NCI-H748 (cell line): ENCODE measurements around the gene TASP1.

ENCODE experiments used
- DNase-seq: peaks from one replicate; lab custom pipeline; 2025; ENCODE audit not compliant: unreplicated experiment; lab: John Stamatoyannopoulos, UW

The TASP1 gene

DNA sequence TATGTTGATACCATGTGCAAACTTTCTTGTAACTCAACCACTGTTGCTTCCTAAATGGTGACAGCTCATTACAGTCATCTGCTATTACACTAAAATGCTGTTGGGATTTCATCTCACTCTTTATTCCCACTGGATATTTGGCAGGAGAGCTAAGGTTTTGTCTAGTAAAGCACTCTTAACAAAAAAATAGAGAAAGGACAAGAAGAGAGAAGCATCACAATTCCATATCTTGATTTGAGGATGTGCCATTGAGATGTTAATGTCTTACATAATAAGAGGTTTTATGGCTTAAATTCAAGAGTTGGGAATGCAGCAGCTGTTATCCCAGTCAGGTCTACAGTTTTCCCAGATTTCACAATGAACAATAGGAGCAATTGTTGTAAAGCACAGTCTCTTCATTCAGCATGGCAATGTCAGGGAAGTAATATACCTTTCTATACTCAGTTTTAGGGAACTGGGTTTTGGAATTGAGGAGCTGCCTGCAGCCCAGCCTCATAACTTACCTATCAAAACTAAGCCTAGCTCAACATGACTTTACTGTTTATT lies 282.7 kb downstream of the TASP1 start:
- DNase-seq = no peak

GRCh38 chr20:13355411-13355810 lies 283.3 kb downstream of the TASP1 start:
- DNase-seq = no peak

DNA sequence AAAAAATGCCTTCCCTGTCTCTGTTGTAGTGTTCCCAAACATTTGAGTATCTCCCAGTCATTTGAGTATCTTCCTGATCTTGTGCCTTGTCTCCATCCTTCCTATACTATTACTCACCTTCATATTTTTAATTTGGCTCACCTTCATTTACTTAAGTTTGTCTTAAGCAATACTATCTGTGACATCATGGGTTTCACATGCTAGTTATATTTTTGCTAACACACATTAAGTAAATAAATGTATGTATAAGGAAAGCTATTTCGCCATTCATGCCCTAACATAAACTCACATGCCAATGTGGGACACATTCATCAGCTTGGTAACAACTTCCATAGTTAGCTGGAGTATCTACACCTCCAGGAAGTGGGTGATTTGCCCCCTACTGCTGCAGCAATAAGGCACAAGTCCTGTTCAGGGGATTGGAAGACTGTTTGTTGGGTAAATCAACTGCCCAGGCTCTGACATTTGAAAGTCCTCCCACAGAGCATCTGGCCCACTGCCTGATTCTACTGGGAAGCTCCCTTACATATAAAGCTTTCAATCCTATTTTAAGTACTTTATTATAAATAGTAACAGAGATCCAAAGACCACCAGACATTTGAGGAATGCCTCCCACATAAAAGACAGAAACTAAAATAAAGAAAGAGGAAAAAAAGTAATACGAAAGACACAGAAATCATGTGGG lies 285.3 kb downstream of the TASP1 start:
- no peak for DNase-seq

DNA sequence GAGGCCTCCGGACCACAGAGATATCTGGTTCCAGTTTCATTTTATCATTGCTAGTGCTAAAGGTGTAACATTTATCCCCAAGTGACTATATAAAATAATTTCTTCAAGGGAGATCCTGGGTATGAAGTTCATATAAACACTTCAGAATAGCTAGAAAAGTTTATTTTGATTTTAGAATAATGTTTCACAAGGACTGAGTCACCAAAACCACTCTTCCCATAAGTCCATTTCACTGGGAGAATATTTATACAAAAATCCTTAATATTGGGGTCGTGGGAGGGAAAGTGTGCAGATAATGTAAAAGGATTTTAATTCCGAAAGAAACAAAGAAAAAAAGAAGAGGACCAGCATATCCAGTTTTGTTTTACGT lies 289.5 kb downstream of the TASP1 start:
- no peak for DNase-seq

- no peak for DNase-seq
Observed at GRCh38 chr20:13348311-13349234, 290.2 kb downstream of the TASP1 start.

DNA sequence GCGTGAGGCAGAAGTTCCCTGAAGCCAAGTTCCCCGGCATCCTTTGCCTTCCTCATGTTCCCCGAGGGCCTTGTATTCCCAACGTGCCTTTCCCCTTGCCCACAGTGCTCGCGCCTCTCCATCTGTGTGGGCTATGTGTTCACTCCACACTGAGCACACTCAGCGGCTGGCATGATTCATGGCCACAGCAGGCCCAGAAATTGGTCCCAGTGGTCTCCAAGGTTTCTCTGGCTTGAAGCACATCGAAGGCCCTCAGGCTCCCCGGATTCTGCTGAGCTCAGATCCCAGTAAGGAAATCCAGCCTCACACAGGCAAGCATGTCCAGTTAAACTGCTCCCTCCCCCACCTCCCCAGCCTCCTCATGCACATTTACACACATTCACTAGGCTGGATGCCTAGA lies 294.1 kb downstream of the TASP1 start:
- no peak for DNase-seq

GRCh38 chr20:13342469-13343242 lies 296.1 kb downstream of the TASP1 start:
- DNase-seq = no peak

- no peak for DNase-seq
Observed at GRCh38 chr20:13341737-13342393, 296.9 kb downstream of the TASP1 start.

- no peak for DNase-seq
Observed at GRCh38 chr20:13340088-13340487, 298.6 kb downstream of the TASP1 start.
